H1 (cell line): Measurements from ENCODE around the gene FBXW10B. TPM values are rescaled to one million over a fixed set of nuclear protein-coding genes. Genes with fewer than 3 reads are reported as not detected.

Experiments
- CTCF ChIA-PET: fragments of 300-600 bp; sonication (Branson Sonifier 250); formaldehyde crosslinking; loops from one replicate; lab custom pipeline; 2021; ENCODE audit not compliant: partially characterized antibody; lab: Charles Lee
- POLR2A ChIA-PET: fragments of 300-600 bp; sonication (Branson Sonifier 250); formaldehyde crosslinking; loops from one replicate; lab custom pipeline; 2021; ENCODE audit warnings: inconsistent platforms; ENCODE audit not compliant: partially characterized antibody; lab: Charles Lee
- DNase-seq, 2 experiments: peaks; one replicate each; pipeline versions ENCODE4 v3.0.0 to v3.0.0-alpha.2; 2010 to 2022; ENCODE audit warnings: low spot score in 2 of 2, low read depth in 1 of 2, mixed read lengths in 1 of 2
- FAIRE-seq: peaks from 2 replicates; lab custom pipeline; 2011; peaks lifted over from hg19 to GRCh38; lab: Jason Lieb, UNC
- H2AFZ ChIP-seq: 2 replicates; pipeline ENCODE4 v1.8.1; 2012; ENCODE audit warnings: low read length, inconsistent platforms
- H2AK5ac ChIP-seq: 2 replicates; pipeline ENCODE4 v1.6.1; 2013; ENCODE audit warnings: low read depth, low read length
- H2BK120ac ChIP-seq: replicated peaks from 2 replicates; pipeline ENCODE3; 2013; ENCODE audit warnings: low read depth, low read length, inconsistent platforms
- H2BK12ac ChIP-seq: 2 replicates; pipeline ENCODE4 v1.6.1; 2013; ENCODE audit warnings: low read depth, low read length
- H2BK15ac ChIP-seq: 2 replicates; pipeline ENCODE4 v1.6.1; 2013; ENCODE audit warnings: low read length
- H2BK20ac ChIP-seq: 2 replicates; pipeline ENCODE4 v1.6.1; 2013; ENCODE audit warnings: low read length
- H2BK5ac ChIP-seq: 2 replicates; pipeline ENCODE4 v1.6.1; 2013; ENCODE audit warnings: low read depth, low read length
- H3K14ac ChIP-seq: 2 replicates; pipeline ENCODE4 v1.6.1; 2013; ENCODE audit warnings: inconsistent platforms; ENCODE audit not compliant: insufficient read length
- H3K18ac ChIP-seq: 2 replicates; pipeline ENCODE4 v1.6.1; 2013; ENCODE audit warnings: low read length; ENCODE audit errors: extremely low read depth
- H3K23ac ChIP-seq: 2 replicates; pipeline ENCODE4 v1.6.1; 2013; ENCODE audit warnings: inconsistent platforms; ENCODE audit not compliant: insufficient read length
- H3K23me2 ChIP-seq: 2 replicates; pipeline ENCODE4 v1.6.1; 2013; ENCODE audit warnings: low read depth, low read length
- H3K27ac ChIP-seq: 2 replicates; pipeline ENCODE4 v1.6.1; 2011; ENCODE audit warnings: low read depth, low read length, inconsistent platforms
- H3K27me3 ChIP-seq, 4 experiments: replicated peaks in 1 of 4; 1 replicate in 1 of 4; 2 replicates in 3 of 4; pipeline versions ENCODE4 v1.6.1 to v1.8.1; 2011 to 2013; ENCODE audit warnings: low read length in 3 of 4, mild to moderate bottlenecking in 3 of 4, inconsistent platforms in 2 of 4, mixed read lengths in 2 of 4, moderate library complexity in 1 of 4; ENCODE audit not compliant: control insufficient read depth in 3 of 4, insufficient read depth in 3 of 4; ENCODE audit errors: extremely low read depth in 1 of 4
- H3K36me3 ChIP-seq, 4 experiments: 2 replicates each; pipeline versions ENCODE4 v1.6.1 to v1.8.1; 2011 to 2013; ENCODE audit warnings: mild to moderate bottlenecking in 4 of 4, low read length in 3 of 4, moderate library complexity in 2 of 4, control low read depth in 1 of 4, inconsistent platforms in 1 of 4; ENCODE audit not compliant: insufficient read depth in 4 of 4, control insufficient read depth in 2 of 4
- H3K4ac ChIP-seq: replicated peaks from 2 replicates; pipeline ENCODE3; 2013; ENCODE audit warnings: low read length, low read depth, mixed read lengths, inconsistent platforms; ENCODE audit not compliant: insufficient read length
- H3K4me1 ChIP-seq, 4 experiments: replicated peaks in 1 of 4; 1 replicate in 1 of 4; 2 replicates in 3 of 4; pipeline versions ENCODE4 v1.6.1 to v1.8.1; 2011 to 2013; ENCODE audit warnings: low read length in 3 of 4, inconsistent platforms in 2 of 4, mixed read lengths in 1 of 4; ENCODE audit not compliant: insufficient read depth in 4 of 4, control insufficient read depth in 3 of 4
- H3K4me2 ChIP-seq, 2 experiments: 2 replicates each; pipeline versions ENCODE4 v1.6.1 to v1.8.1; 2011 to 2013; ENCODE audit warnings: low read depth in 2 of 2, low read length in 2 of 2, control low read depth in 1 of 2, inconsistent platforms in 1 of 2, mild to moderate bottlenecking in 1 of 2; ENCODE audit not compliant: insufficient read depth in 1 of 2
- H3K4me3 ChIP-seq, 4 experiments: fragments of 200-600, 300-600 bp in 1 of 4; sonication (generic), shearing (Covaris generic), sonication (Bioruptor Twin) in 1 of 4; 2 replicates each; pipeline versions ENCODE4 v1.5.1 to v1.8.1; 2011 to 2016; ENCODE audit warnings: low read length in 4 of 4, low read depth in 3 of 4, control low read depth in 2 of 4, inconsistent platforms in 2 of 4, mild to moderate bottlenecking in 2 of 4, mixed read lengths in 1 of 4, moderate library complexity in 1 of 4; ENCODE audit not compliant: insufficient read depth in 2 of 4; ENCODE audit errors: extremely low read depth in 1 of 4
- H3K56ac ChIP-seq: replicated peaks from 2 replicates; pipeline ENCODE3; 2013; ENCODE audit warnings: low read depth, mild to moderate bottlenecking, mixed read lengths, low read length, inconsistent platforms; ENCODE audit not compliant: insufficient read length
- H3K79me1 ChIP-seq: 2 replicates; pipeline ENCODE4 v1.6.1; 2013; ENCODE audit warnings: low read depth, low read length, control low read depth
- H3K79me2 ChIP-seq, 2 experiments: 2 replicates each; pipeline versions ENCODE4 v1.6.1 to v1.8.1; 2012 to 2013; ENCODE audit warnings: low read length in 2 of 2, mild to moderate bottlenecking in 2 of 2, inconsistent platforms in 1 of 2; ENCODE audit not compliant: insufficient read depth in 2 of 2, control insufficient read depth in 1 of 2
- H3K9ac ChIP-seq, 4 experiments: replicated peaks in 1 of 4; 1 replicate in 1 of 4; 2 replicates in 3 of 4; pipeline versions ENCODE4 v1.6.1 to v1.8.1; 2011 to 2013; ENCODE audit warnings: low read depth in 3 of 4, low read length in 3 of 4, control low read depth in 2 of 4, mild to moderate bottlenecking in 2 of 4, moderate library complexity in 2 of 4, inconsistent platforms in 1 of 4; ENCODE audit errors: extremely low read depth in 1 of 4
- H3K9me3 ChIP-seq, 2 experiments: 2 replicates each; pipeline versions ENCODE4 v1.6.1 to v1.8.1; 2012 to 2013; ENCODE audit warnings: mild to moderate bottlenecking in 2 of 2, moderate library complexity in 2 of 2, control low read depth in 1 of 2, inconsistent platforms in 1 of 2, low read depth in 1 of 2, low read length in 1 of 2, mixed read lengths in 1 of 2; ENCODE audit not compliant: insufficient read depth in 2 of 2
- H4K20me1 ChIP-seq, 2 experiments: replicated peaks in 1 of 2; 2 replicates each; pipeline versions ENCODE3 to v1.8.1; 2011 to 2013; ENCODE audit warnings: inconsistent platforms in 2 of 2, low read length in 2 of 2, mild to moderate bottlenecking in 1 of 2; ENCODE audit not compliant: insufficient read depth in 2 of 2, control insufficient read depth in 1 of 2
- H4K5ac ChIP-seq: 2 replicates; pipeline ENCODE4 v1.6.1; 2013; ENCODE audit warnings: low read length, low read depth, mixed read lengths, inconsistent platforms; ENCODE audit not compliant: insufficient read length
- H4K8ac ChIP-seq: 2 replicates; pipeline ENCODE4 v1.8.0; 2013; ENCODE audit warnings: mild to moderate bottlenecking, moderate library complexity, low read length, inconsistent platforms; ENCODE audit not compliant: insufficient read depth; ENCODE audit errors: extremely low read depth
- H4K91ac ChIP-seq: replicated peaks from 2 replicates; pipeline ENCODE3; 2013; ENCODE audit warnings: low read length, mixed read lengths, inconsistent platforms; ENCODE audit not compliant: insufficient read length
- BRCA1 ChIP-seq: IDR thresholded peaks from 2 replicates; pipeline ENCODE4 v1.6.1; 2012; ENCODE audit warnings: low read depth, low read length, improper control_type of control experiment
- CHD2 ChIP-seq: IDR thresholded peaks from 2 replicates; pipeline ENCODE4 v1.6.1; 2012; ENCODE audit warnings: low read length, improper control_type of control experiment
- GTF2F1 ChIP-seq: IDR thresholded peaks from 2 replicates; pipeline ENCODE4 v1.6.1; 2012; ENCODE audit warnings: low read depth, low read length, improper control_type of control experiment, borderline replicate concordance
- HDAC2 ChIP-seq, 2 experiments: fragments of 300-600 bp in 1 of 2; sonication (generic) in 1 of 2; IDR thresholded peaks; 2 replicates each; pipeline ENCODE4 v1.6.1; 2011 to 2012; ENCODE audit warnings: low read depth in 2 of 2, low read length in 2 of 2, mild to moderate bottlenecking in 2 of 2, moderate library complexity in 2 of 2, borderline replicate concordance in 1 of 2, inconsistent platforms in 1 of 2
- KDM4A ChIP-seq: IDR thresholded peaks from one replicate; pipeline ENCODE4 v1.7.1; 2012; ENCODE audit warnings: low read depth, mild to moderate bottlenecking, moderate library complexity, low read length, inconsistent platforms; ENCODE audit not compliant: severe bottlenecking
- PHF8 ChIP-seq: fragments of 200-600 bp; sonication (generic); conservative IDR thresholded peaks from 2 replicates; pipeline ENCODE4 v1.7.1; 2012; ENCODE audit warnings: low read depth, mild to moderate bottlenecking, inconsistent platforms, low read length, moderate library complexity
- RBBP5 ChIP-seq: IDR thresholded peaks from 2 replicates; pipeline ENCODE4 v1.7.1; 2012; ENCODE audit warnings: low read depth, mild to moderate bottlenecking, inconsistent platforms, low read length, moderate library complexity, borderline replicate concordance
- RFX5 ChIP-seq: IDR thresholded peaks from 2 replicates; pipeline ENCODE4 v1.6.1; 2011; ENCODE audit warnings: low read depth, low read length, improper control_type of control experiment, borderline replicate concordance
- WGBS, 2 experiments: shearing (Covaris generic) in 1 of 2; methylation state at CpG; one replicate each; pipeline versions ENCODE4 v1.1.6 to v1.1.7; 2013 to 2015; ENCODE audit warnings: low lambda C conversion rate in 2 of 2, mixed read lengths in 2 of 2, inconsistent platforms in 1 of 2, low coverage in 1 of 2, missing lambda C conversion rate in 1 of 2; ENCODE audit not compliant: insufficient replicate concordance in 2 of 2, insufficient coverage in 1 of 2, insufficient read length in 1 of 2; ENCODE audit errors: extremely low coverage in 1 of 2, missing lambda C conversion rate in 1 of 2; 5-methylcytosine and 5-hydroxymethylcytosine counted together
- polyA plus RNA-seq, 7 experiments: library from polyadenylated mRNA; depleted of rRNA in 3 of 7; stranded (reverse) in 5 of 7; unstranded in 2 of 7; fragments of >200 nt in 5 of 7; fragments of 200-250 nt in 2 of 7; gene quantifications; 1 replicate in 5 of 7; 2 replicates in 1 of 7; 4 replicates in 1 of 7; pipeline versions ENCODE4 v1.2.1 to v1.2.3, GENCODE V29; 2011 to 2013; ENCODE audit warnings: missing spikeins in 2 of 7, mixed read lengths in 2 of 7
- total RNA-seq: library from RNA; stranded (reverse); fragmentation: NEBNext Ultra II Directional; extraction: Animal tissue kit (Norgen Biotek cat#: 25700); gene quantifications from 2 replicates; pipeline ENCODE4 v1.2.1, GENCODE V29; 2021
- TF ChIP-seq, protein P1 (sequence below): IDR thresholded peaks from 2 replicates; pipeline ENCODE4 v1.6.1; 2012; ENCODE audit warnings: inconsistent platforms

The FBXW10B gene
- total and polyA plus RNA-seq, 2 of the 8 experiments (the other 6 are each of a cell fraction or from before 2014, with no cell fraction given) = 0.14 TPM; not detected in 1

DNA sequence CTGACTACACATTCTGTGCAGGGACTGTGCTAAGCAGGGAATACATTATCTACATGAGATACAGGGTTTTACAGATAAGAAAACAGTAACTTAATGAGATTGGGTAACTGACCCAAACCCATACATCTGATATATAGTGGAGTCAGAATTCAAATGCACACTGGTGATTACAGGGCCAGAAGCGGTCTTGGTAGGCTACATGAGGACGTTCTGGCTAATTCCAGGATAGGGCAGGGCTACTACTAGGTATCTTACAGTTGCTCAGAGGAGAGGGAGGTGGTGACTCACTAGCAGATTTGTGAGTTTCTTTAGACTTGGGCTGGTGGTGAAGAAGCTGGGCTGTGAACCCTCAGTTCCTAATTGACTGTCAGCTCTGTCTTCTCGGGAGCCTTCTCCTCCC, 43.2 kb upstream of the FBXW10B start:
- Histone ChIP-seq H2BK5ac (no peak overlapping the region), H2BK12ac (no peak overlapping the region), H3K36me3 (peaks cover 0 to 13% (median 7%) of the 10 kb centered on the region in 4 experiments; a peak in 5 of 8 replicates), H4K5ac (no peak overlapping the region), H3K27ac (no peak overlapping the region)
- TF ChIP-seq RBBP5 (no peak), BRCA1 (no peak), CHD2 (no peak), KDM4A (no peak), HDAC2 (IDR thresholded peaks at IDR 0.05; ENCODE audit: borderline replicate concordance in 1 of 2, low read depth in 2 of 2, low read length in 2 of 2) (no peak), PHF8 (no peak), GTF2F1 (no peak), RFX5 (no peak)
- TF ChIP-seq, protein P1, sequence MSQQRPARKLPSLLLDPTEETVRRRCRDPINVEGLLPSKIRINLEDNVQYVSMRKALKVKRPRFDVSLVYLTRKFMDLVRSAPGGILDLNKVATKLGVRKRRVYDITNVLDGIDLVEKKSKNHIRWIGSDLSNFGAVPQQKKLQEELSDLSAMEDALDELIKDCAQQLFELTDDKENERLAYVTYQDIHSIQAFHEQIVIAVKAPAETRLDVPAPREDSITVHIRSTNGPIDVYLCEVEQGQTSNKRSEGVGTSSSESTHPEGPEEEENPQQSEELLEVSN = no peak
- TF ChIP-seq, all 59 proteins: peak for 0
- H4K8ac ChIP-seq = no peak overlapping the region
- no peak overlapping the region for H3K56ac ChIP-seq
- ChIA-PET CTCF (no interaction called here), POLR2A (interaction anchor here (0.8 to 1.9 kb wide), 3 partner anchors 10 to 371 kb away, joined by 3 to 5 read pairs (median 3); no protein-coding TSS in a partner anchor)
- H3K23me2 ChIP-seq = no peaks in the 10 kb centered on the region
- H3K14ac ChIP-seq = no peak overlapping the region
- no peak overlapping the region for H2BK20ac ChIP-seq
- no peak overlapping the region for H3K4me2 ChIP-seq
- no peak overlapping the region for H4K91ac ChIP-seq
- H2BK120ac ChIP-seq = no peak overlapping the region
- H3K79me1 ChIP-seq = no peaks in the 10 kb centered on the region
- no peak overlapping the region for H3K9ac ChIP-seq
- no peak for DNase-seq
- H3K18ac ChIP-seq = no peak overlapping the region
- FAIRE-seq = no peak
- no peak overlapping the region for H3K23ac ChIP-seq
- H2BK15ac ChIP-seq = no peak overlapping the region
- no peak overlapping the region for H2AFZ ChIP-seq
- no peaks in the 10 kb centered on the region for H3K27me3 ChIP-seq
- no peaks in the 10 kb centered on the region for H3K79me2 ChIP-seq
- H3K4me3 ChIP-seq = no peak overlapping the region
- no peaks in the 10 kb centered on the region for H4K20me1 ChIP-seq
- H3K4ac ChIP-seq = no peak overlapping the region
- peaks cover 0 to 2% (median 0%) of the 10 kb centered on the region in 4 experiments; a peak in 1 of 7 replicates for H3K4me1 ChIP-seq
- H3K9me3 ChIP-seq = no peaks in the 10 kb centered on the region
- 82% methylated on average over 3 of the region's 3 CpGs; no CpG with 5 or more reads in 1 of the 2 experiments for WGBS, 2 experiments
- H2AK5ac ChIP-seq = no peak overlapping the region
